Measurements from ENCODE around the gene OSTM1. TPM values are rescaled to one million over a fixed set of nuclear protein-coding genes. Genes with fewer than 3 reads are reported as not detected.

OSTM1 gene
- total and polyA plus RNA-seq, 2 of the 13 experiments (the other 11 are each of a cell fraction or from before 2014, with no cell fraction given), result 8.7 to 20.5 TPM

GRCh38 chr6:108078191-108078590 lies 3.6 kb upstream of the OSTM1 start (continued):
- TF ChIP-seq GTF2F1 (IDR thresholded peaks at IDR 0.05; ENCODE audit: low read length), result no peak
- TF ChIP-seq, protein P1, sequence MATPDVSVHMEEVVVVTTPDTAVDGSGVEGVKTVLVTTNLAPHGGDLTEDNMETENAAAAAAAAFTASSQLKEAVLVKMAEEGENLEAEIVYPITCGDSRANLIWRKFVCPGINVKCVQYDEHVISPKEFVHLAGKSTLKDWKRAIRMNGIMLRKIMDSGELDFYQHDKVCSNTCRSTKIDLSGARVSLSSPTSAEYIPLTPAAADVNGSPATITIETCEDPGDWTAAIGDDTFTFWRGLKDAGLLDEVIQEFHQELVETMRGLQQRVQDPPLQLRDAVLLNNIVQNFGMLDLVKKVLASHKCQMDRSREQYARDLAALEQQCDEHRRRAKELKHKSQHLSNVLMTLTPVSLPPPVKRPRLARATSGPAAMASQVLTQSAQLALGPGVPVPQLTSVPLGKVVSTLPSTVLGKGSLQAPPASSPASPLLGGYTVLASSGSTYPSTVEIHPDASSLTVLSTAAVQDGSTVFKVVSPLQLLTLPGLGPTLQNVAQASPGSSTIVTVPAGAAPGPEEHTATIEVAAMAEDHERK (CRISPR knock-in tag; IDR thresholded peaks at IDR 0.05; ENCODE audit: low read depth), result no peak
- no peak for TF ChIP-seq FOXK1 (CRISPR knock-in tag; IDR thresholded peaks at IDR 0.05; ENCODE audit: borderline replicate concordance, low read depth)

- DNase-seq (ENCODE audit: low spot score) (peak; percentile 3), ATAC-seq (peak; percentile 71), FAIRE-seq (no peak)
- 0% methylated on average over 5 of the region's 12 CpGs for WGBS (ENCODE audit: low lambda C conversion rate)
- POLR2A ChIA-PET, result no interaction called here
- H3K4me2 ChIP-seq (ENCODE audit: low read depth, low read length), result peak overlapping the region; percentile 93
- H3K9ac ChIP-seq (ENCODE audit: insufficient read depth, low read depth, low read length), result peak overlapping the region; percentile 88
- H2AFZ ChIP-seq (ENCODE audit: low read length), result no peak overlapping the region
- peaks cover 0 to 4% of the 10 kb centered on the region in 2 experiments; a peak in 2 of 5 replicates for H3K27me3 ChIP-seq (ENCODE audit: control insufficient read depth in 1 of 2, insufficient read depth in 2 of 2, low read length in 2 of 2)
- intact Hi-C loops (cut with micrococcal nuclease; ENCODE audit: unreplicated experiment), result loop anchor here (1.0 kb wide), 1 partner anchor 116 kb away; the partner anchor contains the start of gene SEC63
- in situ Hi-C loops (cut with HindIII; ENCODE audit: extremely low pct_ligation_motif_present, low pct_unique_long_range_greater_than_20kb), result no loop called here
- no peaks in the 10 kb centered on the region for H3K36me3 ChIP-seq (replicated peaks in 1 of 2; ENCODE audit: control insufficient read depth in 1 of 2, insufficient read depth in 2 of 2, low read length in 2 of 2)
- H3K79me2 ChIP-seq (ENCODE audit: insufficient read depth, low read length), result peaks cover 3% of the 10 kb centered on the region
- no peaks in the 10 kb centered on the region for H4K20me1 ChIP-seq (ENCODE audit: insufficient read depth, low read length)
- peak overlapping the region; percentile 58 for H3K27ac ChIP-seq (ENCODE audit: extremely low read length, insufficient read depth, low read length)
- H3K4me3 ChIP-seq (replicated peaks in 1 of 3; ENCODE audit: insufficient read depth in 1 of 3, low read depth in 2 of 3, low read length in 3 of 3), result peak overlapping the region; percentile 93 to 99 (median 97)
- H3K9me3 ChIP-seq (ENCODE audit: low read length), result no peaks in the 10 kb centered on the region
- BruUV-seq (replicated peaks), result no TSS peak
- H3K4me1 ChIP-seq (ENCODE audit: insufficient read depth, low read length), result peaks cover 28% of the 10 kb centered on the region
- CTCF ChIA-PET (ENCODE audit: low intra/inter-chr PET ratio, low total read pairs), result no interaction called here
- no peak for TF ChIP-seq AGO2 (optimal IDR thresholded peaks at IDR 0.05; ENCODE audit: low read depth, low read length)
- no peak for TF ChIP-seq ZNF577 (CRISPR knock-in tag; IDR thresholded peaks at IDR 0.05; ENCODE audit: borderline replicate concordance, low read depth)
- no peak for TF ChIP-seq CEBPB (IDR thresholded peaks at IDR 0.05; ENCODE audit: borderline replicate concordance, low read depth, low read length)
- no peak for TF ChIP-seq PLRG1 (conservative IDR thresholded peaks at IDR 0.05)
- no peak for TF ChIP-seq MLX (CRISPR knock-in tag; IDR thresholded peaks at IDR 0.05)
- TF ChIP-seq, protein P2, sequence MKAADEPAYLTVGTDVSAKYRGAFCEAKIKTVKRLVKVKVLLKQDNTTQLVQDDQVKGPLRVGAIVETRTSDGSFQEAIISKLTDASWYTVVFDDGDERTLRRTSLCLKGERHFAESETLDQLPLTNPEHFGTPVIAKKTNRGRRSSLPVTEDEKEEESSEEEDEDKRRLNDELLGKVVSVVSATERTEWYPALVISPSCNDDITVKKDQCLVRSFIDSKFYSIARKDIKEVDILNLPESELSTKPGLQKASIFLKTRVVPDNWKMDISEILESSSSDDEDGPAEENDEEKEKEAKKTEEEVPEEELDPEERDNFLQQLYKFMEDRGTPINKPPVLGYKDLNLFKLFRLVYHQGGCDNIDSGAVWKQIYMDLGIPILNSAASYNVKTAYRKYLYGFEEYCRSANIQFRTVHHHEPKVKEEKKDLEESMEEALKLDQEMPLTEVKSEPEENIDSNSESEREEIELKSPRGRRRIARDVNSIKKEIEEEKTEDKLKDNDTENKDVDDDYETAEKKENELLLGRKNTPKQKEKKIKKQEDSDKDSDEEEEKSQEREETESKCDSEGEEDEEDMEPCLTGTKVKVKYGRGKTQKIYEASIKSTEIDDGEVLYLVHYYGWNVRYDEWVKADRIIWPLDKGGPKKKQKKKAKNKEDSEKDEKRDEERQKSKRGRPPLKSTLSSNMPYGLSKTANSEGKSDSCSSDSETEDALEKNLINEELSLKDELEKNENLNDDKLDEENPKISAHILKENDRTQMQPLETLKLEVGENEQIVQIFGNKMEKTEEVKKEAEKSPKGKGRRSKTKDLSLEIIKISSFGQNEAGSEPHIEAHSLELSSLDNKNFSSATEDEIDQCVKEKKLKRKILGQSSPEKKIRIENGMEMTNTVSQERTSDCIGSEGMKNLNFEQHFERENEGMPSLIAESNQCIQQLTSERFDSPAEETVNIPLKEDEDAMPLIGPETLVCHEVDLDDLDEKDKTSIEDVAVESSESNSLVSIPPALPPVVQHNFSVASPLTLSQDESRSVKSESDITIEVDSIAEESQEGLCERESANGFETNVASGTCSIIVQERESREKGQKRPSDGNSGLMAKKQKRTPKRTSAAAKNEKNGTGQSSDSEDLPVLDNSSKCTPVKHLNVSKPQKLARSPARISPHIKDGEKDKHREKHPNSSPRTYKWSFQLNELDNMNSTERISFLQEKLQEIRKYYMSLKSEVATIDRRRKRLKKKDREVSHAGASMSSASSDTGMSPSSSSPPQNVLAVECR (CRISPR knock-in tag; IDR thresholded peaks at IDR 0.05; ENCODE audit: borderline replicate concordance), result no peak
- no peak for TF ChIP-seq HMG20B (CRISPR knock-in tag; conservative IDR thresholded peaks at IDR 0.05)
- TF ChIP-seq, protein P3, sequence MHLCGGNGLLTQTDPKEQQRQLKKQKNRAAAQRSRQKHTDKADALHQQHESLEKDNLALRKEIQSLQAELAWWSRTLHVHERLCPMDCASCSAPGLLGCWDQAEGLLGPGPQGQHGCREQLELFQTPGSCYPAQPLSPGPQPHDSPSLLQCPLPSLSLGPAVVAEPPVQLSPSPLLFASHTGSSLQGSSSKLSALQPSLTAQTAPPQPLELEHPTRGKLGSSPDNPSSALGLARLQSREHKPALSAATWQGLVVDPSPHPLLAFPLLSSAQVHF (CRISPR knock-in tag; IDR thresholded peaks at IDR 0.05), result no peak
- no peak for TF ChIP-seq ZSCAN30 (CRISPR knock-in tag; IDR thresholded peaks at IDR 0.05)
- no peak for TF ChIP-seq ZFYVE20 (CRISPR knock-in tag; IDR thresholded peaks at IDR 0.05; ENCODE audit: borderline replicate concordance, low read depth)
- no peak for TF ChIP-seq ZFP36L1 (CRISPR knock-in tag; IDR thresholded peaks at IDR 0.05)
- no peak for TF ChIP-seq ZNF12 (CRISPR knock-in tag; IDR thresholded peaks at IDR 0.05)
- 0 out of 2 replicates have a peak, but pooled peaks have one; percentile 16 for TF ChIP-seq AHR (CRISPR knock-in tag; IDR thresholded peaks at IDR 0.05)
- no peak for TF ChIP-seq ZNF747 (CRISPR knock-in tag; IDR thresholded peaks at IDR 0.05; ENCODE audit: borderline replicate concordance)
- TF ChIP-seq ZNF761 (CRISPR knock-in tag; conservative IDR thresholded peaks at IDR 0.05), result no peak
Measured at GRCh38 chr6:108074057-108074358, 533 bp downstream of the OSTM1 start.
